Measurements from ENCODE around the gene ALG2. TPM values are rescaled to one million over a fixed set of nuclear protein-coding genes. Genes with fewer than 3 reads are reported as not detected.

ALG2 gene
- total RNA-seq: 19.7 TPM

DNA sequence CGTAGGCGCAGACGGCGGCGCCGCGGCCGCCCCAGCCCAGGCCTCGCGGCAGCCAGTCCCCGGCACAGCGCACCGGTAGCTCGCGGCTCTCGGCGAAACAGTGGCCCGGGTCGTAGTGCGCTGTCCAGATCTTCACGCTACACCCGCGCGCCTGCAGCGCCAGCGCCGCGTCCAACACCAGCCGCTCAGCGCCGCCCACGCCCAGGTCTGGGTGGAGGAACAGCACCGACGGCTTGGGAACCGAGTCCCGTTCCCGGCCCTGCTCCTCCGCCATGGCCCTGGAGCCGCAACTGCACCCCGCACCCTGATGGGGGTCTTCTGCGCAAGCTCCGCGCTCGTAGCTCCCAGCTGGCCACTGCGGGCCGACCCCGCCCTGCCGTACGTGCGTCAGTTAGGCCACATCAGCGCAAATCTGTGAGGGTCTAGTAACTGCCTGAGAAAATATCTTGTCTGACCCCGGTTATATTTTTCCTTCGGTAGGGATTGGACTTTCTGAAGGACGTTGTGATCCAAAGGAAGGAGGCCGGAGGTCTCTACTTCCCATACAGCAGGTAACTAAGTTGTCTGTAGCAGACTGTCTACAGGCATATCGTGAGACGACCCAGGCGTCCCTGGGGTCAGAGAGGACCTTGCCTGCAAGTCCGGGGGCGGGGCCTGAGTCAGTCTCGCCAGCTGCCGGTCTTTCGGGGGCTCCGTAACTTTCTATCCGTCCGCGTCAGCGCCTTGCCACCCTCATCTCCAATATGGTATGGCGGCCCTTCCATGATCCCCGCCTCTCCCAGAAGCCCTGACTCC is at the start of gene ALG2, which contains the start of gene SEC61B:
TSS of gene ALG2 (minus strand) at position 322 of the 795 bp plus-strand sequence. CDS start at position 274, 48 bp downstream.
TSS of gene SEC61B (plus strand) at position 662 of the 795 bp plus-strand sequence. CDS start at position 744, 82 bp downstream.
- DNase-seq (ENCODE audit: low spot score) (peak; percentile 96), ATAC-seq (peak; percentile 99)
- intact Hi-C loops (cut with DNase I): no loop called here

GRCh38 chr9:99270491-99270890 is 48.7 kb upstream of the ALG2 start:
- intact Hi-C loops (cut with DNase I): no loop called here
- ATAC-seq: no peak
- no peak for DNase-seq (ENCODE audit: low spot score)

DNA sequence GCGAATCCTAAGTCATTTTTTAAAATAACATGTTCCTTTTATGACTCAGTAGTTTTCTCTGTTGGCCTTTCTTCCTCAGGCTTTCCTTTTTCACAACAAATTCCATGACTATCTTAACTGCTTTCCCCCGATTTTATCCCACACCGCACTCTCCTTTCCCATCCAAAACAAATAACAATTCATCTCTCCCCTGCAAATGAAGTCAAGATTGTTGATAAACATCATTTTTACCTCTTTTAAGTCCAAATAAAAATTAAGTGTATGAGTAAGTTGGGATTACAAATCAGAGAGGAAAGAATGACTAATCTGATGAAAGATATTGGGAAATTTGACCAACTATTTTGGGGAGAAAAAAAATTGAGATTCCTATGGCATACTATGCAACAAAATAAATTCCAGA is 47.7 kb upstream of the ALG2 start:
- no peak for DNase-seq (ENCODE audit: low spot score)
- intact Hi-C loops (cut with DNase I): no loop called here
- no peak for ATAC-seq

DNA sequence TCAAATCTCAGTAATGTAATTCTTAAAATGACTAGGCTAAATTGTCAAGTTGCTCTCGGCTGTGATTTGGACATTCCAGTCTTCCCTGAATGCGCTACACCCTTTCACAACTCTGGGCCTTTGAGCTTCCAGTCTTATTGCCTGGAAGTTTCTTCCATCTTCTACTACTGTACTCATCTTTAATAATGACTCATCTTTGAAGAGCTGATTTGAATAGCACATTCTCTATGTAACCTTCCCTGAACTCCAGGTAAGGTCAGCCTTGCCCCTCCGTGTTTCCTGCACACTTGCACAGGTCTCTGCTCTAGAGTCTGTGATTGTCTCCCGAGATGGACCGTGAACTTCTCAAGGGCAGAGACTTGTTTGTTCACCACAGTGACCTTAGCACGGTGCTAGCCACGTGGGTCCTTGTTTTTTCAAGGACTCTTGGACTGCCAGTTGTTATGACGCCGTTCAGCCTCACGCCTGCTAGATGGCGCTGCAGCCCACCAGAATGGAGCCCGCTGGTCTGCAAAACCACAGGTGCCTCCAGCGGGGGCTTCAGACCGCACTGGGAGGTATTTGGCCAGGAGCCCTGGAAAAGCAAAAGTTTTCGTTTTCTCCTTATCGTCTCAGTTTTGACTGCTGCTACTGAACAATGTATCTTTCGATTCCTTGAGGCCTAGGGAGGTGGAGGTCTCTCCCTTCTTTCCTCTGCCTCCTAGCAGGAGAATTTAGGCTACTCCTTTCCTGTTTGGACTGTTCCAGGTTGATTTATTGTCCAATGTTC is 44.7 kb upstream of the ALG2 start:
- peak; percentile 87 for DNase-seq (ENCODE audit: low spot score)
- intact Hi-C loops (cut with DNase I): no loop called here
- peak; percentile 89 for ATAC-seq

- ATAC-seq (no peak), DNase-seq (ENCODE audit: low spot score) (no peak)
- intact Hi-C loops (cut with DNase I): no loop called here
Observed at GRCh38 chr9:99265691-99266090, 43.9 kb upstream of the ALG2 start.

- intact Hi-C loops (cut with DNase I): no loop called here
- DNase-seq (ENCODE audit: low spot score): no peak
- ATAC-seq: no peak
Observed at GRCh38 chr9:99264070-99264680, 42.4 kb upstream of the ALG2 start.

DNA sequence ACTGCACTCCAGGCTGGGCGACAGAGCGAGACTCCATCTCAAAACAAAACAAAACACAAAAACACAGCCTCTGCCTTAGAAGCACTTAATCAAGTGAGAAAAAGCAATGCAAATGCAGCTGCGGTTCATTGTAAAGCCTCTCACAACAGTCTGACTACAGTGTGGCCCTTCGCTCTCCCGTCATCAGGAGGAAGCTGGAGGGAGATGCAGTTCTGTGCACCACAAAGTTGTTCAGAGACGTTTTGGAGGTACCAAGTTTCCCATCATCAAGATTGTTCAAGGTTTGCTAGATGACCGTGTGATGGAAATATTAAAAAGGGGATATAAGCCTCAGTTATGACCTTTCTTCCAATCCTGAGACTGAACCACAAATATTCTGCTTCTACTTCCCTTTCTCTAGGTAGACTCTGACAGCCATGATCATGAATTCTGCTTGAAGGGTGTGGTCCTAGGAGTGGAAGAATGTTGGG is 41.2 kb upstream of the ALG2 start:
- ATAC-seq: no peak
- DNase-seq (ENCODE audit: low spot score): no peak
- intact Hi-C loops (cut with DNase I): no loop called here

DNA sequence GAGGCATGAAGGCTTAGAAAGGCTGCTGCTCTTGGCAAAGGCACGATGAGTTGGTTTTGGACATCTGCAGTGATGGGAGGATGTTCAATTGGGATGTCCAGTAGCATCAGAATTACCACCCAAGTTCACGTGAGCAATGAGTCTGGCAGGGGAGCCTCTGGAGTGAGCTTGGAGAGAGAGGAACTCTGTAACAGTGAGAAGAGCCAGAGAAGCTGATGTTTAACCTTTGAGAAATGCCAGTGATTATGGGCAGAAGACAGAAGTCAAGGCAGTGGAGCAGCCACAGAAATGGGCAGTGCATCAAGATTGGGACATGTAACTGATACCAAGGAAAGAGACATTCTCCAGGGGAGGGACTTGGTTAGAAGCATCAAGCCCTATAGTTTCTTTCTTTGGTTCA is 40.2 kb upstream of the ALG2 start:
- intact Hi-C loops (cut with DNase I): no loop called here
- DNase-seq (ENCODE audit: low spot score) (no peak), ATAC-seq (no peak)

DNA sequence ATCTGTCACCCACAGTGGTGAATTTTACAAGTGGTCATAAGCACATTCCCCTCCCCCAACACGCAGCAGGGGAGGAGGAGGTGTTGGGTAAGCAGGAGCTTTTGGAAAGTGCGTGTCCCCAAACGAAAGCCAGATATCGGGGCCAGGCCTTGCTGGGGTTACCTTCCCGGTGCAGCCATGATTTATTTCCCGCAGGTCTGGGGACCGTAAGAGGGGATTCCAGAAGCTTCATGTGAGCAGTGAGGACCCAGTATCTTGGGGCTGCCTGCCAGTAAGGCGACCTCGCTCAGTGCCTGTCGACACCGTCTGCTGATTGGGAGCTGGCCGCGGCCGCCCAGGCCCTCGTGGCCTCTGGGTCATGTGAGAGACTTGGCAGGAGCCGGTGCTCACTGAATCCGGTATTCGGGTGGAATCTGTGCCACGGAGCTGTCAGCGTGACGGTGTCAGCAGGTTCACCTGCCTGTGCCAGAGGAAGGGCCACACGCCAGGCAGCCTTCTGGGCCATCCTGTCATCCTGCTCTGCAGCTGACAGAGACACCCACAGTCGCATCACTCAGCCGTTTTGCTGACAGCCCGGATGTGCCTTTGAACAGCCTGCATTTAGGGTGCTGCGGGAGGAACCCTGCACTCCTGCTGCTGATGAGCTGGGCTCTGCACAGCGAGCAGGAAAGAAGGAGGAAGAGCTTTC is 37.6 kb upstream of the ALG2 start:
- intact Hi-C loops (cut with DNase I): no loop called here
- DNase-seq (ENCODE audit: low spot score) (peak; percentile 89), ATAC-seq (peak; percentile 96)

GRCh38 chr9:99257723-99258389 is 36.1 kb upstream of the ALG2 start:
- ATAC-seq (no peak), DNase-seq (ENCODE audit: low spot score) (no peak)
- intact Hi-C loops (cut with DNase I): no loop called here

DNA sequence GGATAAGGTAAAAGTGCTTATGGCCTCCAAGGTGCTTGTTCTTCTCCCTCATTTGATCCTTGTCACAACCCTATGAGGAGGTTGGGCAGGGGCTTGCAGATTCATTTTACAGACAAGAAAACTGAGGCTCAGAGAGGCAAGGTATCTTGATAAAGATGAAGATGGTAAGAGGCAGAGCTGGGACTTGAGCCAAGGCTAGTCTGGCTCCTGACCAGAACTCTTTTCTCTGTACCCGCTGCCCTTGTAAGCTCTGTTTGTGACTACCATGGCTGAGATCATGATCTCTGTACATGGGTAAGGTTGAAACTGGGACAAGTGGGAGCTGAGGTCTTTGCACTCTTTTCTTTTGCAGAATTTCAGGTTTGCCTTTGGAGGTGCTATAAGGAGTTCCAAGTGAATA is 33.9 kb upstream of the ALG2 start:
- ATAC-seq (no peak), DNase-seq (ENCODE audit: low spot score) (no peak)
- intact Hi-C loops (cut with DNase I): no loop called here

- no peak for ATAC-seq
- DNase-seq (ENCODE audit: low spot score): no peak
- intact Hi-C loops (cut with DNase I): no loop called here
Observed at GRCh38 chr9:99253772-99254431, 32.2 kb upstream of the ALG2 start.

DNA sequence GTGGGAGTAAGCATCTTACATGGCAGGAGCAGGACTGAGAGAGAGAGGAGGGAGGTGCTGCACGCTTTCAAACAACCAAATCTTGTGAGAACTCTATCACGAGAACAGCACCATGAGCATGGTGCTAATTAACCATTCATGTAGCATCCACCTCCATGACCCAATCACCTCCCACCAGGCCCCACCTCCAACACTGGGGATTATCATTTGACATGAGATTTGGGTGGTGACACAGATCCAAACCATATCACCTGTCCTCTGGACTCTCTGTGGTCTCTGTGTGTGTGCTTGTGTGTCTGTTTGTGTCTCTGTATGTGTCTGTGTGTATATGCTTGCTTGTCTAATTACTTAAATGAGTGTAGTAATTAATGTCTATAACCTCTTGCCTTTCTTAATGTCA is 31.4 kb upstream of the ALG2 start:
- no peak for DNase-seq (ENCODE audit: low spot score)
- ATAC-seq: no peak
- intact Hi-C loops (cut with DNase I): no loop called here

DNA sequence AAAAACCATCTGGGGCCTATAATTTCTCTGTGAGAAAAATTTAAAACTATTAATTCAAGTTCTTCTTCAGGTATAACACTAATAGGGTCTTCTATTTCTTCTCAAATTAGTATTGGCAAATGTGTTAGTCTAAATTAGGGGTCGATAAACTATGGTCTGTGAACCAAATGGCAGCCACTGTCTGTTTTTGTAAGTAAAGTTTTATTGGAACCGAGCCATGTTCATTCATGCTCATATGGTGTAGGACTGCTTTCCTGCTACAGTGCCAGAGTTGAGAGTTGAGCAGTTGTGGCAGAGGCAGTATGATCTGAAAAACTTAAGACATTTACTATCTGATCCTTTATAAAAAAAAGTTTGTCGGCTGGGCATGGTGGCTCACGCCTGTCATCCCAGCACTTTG is 29.4 kb upstream of the ALG2 start:
- ATAC-seq (no peak), DNase-seq (ENCODE audit: low spot score) (no peak)
- intact Hi-C loops (cut with DNase I): no loop called here

GRCh38 chr9:99249619-99250018 is 27.9 kb upstream of the ALG2 start:
- intact Hi-C loops (cut with DNase I): no loop called here
- DNase-seq (ENCODE audit: low spot score) (no peak), ATAC-seq (no peak)

GRCh38 chr9:99244344-99245260 is 22.9 kb upstream of the ALG2 start:
- ATAC-seq (no peak), DNase-seq (ENCODE audit: low spot score) (no peak)
- intact Hi-C loops (cut with DNase I): no loop called here

DNA sequence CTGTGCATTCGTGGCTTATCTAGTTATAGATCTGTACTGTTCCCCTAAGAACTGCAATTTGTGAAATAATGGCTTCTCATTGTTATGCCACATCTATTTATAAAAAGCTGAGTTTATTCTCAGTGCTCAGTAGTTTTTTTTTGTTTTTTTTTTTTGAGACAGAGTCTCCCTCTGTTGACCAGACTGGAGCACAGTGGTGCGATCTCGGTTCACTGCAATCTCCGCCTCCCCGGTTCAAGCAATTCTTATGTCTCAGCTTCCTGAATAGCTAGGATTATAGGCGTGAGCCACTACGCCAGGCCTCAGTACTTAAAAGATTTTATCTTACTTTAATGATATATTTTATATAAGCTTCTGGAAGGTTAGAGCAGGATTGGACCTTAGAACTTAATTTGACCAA is 19.4 kb upstream of the ALG2 start:
- ATAC-seq (no peak), DNase-seq (ENCODE audit: low spot score) (no peak)
- intact Hi-C loops (cut with DNase I): no loop called here

All from sciatic nerve (tissue), 2 donors.